G401 (cell line): ENCODE results near the gene NPHP4. TPM values are rescaled to one million over a fixed set of nuclear protein-coding genes. Genes with fewer than 3 reads are reported as not detected.

Source experiments
- DNase-seq: peaks from one replicate; pipeline ENCODE4 v3.0.0-alpha.2; 2015; ENCODE audit warnings: low spot score
- in situ Hi-C: cut with HindIII; loops from 2 replicates; pipeline ENCODE4 v1.10.0; 2016; ENCODE audit warnings: low sequenced_read_pairs, mixed read lengths
- total RNA-seq: library from RNA; depleted of rRNA; stranded (reverse); fragments of >200 nt; shearing (Covaris generic); gene quantifications from 2 replicates; pipeline ENCODE4 v1.2.3, GENCODE V29; 2014

Gene NPHP4
- total RNA-seq, 1 experiment from 2014 or later: 7.6 TPM

GRCh38 chr1:5878971-5879370 lies 113.3 kb downstream of the NPHP4 start:
- in situ Hi-C loops: no loop called here
- no peak for DNase-seq

GRCh38 chr1:5877683-5878530 lies 114.3 kb downstream of the NPHP4 start:
- in situ Hi-C loops: no loop called here

GRCh38 chr1:5877001-5877400 lies 115.2 kb downstream of the NPHP4 start:
- no peak for DNase-seq
- in situ Hi-C loops: no loop called here

More at GRCh38 chr1:5877683-5878530, 114.3 kb downstream of the NPHP4 start:
- no peak for DNase-seq

- no peak for DNase-seq
- in situ Hi-C loops: no loop called here
Observed at GRCh38 chr1:5876094-5876650, 116.1 kb downstream of the NPHP4 start.

- DNase-seq: no peak
- in situ Hi-C loops: no loop called here
Observed at GRCh38 chr1:5875345-5875910, 116.8 kb downstream of the NPHP4 start.

GRCh38 chr1:5874416-5875110 lies 117.7 kb downstream of the NPHP4 start:
- in situ Hi-C loops: no loop called here
- DNase-seq: no peak

GRCh38 chr1:5873556-5873955 lies 118.7 kb downstream of the NPHP4 start:
- in situ Hi-C loops: no loop called here
- DNase-seq: no peak

GRCh38 chr1:5872886-5873285 lies 119.3 kb downstream of the NPHP4 start:
- no peak for DNase-seq
- in situ Hi-C loops: no loop called here

GRCh38 chr1:5868931-5869500 lies 123.2 kb downstream of the NPHP4 start:
- in situ Hi-C loops: no loop called here
- DNase-seq: no peak

GRCh38 chr1:5865774-5866173 lies 126.5 kb downstream of the NPHP4 start:
- no peak for DNase-seq
- in situ Hi-C loops: no loop called here

GRCh38 chr1:5865056-5865455 lies 127.2 kb downstream of the NPHP4 start:
- in situ Hi-C loops: no loop called here
- no peak for DNase-seq

GRCh38 chr1:5864256-5864655 lies 128.0 kb downstream of the NPHP4 start:
- in situ Hi-C loops: no loop called here
- DNase-seq: no peak

GRCh38 chr1:5863238-5863637 lies 129.0 kb downstream of the NPHP4 start:
- in situ Hi-C loops: no loop called here
- no peak for DNase-seq

- in situ Hi-C loops: no loop called here
- DNase-seq: no peak
Observed at GRCh38 chr1:5861871-5862825, 130.1 kb downstream of the NPHP4 start.

GRCh38 chr1:5860277-5860676 lies 131.9 kb downstream of the NPHP4 start:
- in situ Hi-C loops: no loop called here
- DNase-seq: no peak

GRCh38 chr1:5859766-5860165 lies 132.5 kb downstream of the NPHP4 start:
- in situ Hi-C loops: no loop called here

GRCh38 chr1:5858844-5859407 lies 133.3 kb downstream of the NPHP4 start:
- no peak for DNase-seq
- in situ Hi-C loops: no loop called here

More at GRCh38 chr1:5859766-5860165, 132.5 kb downstream of the NPHP4 start:
- no peak for DNase-seq

- in situ Hi-C loops: no loop called here
Observed at GRCh38 chr1:5858246-5858645, 134.0 kb downstream of the NPHP4 start.

More at GRCh38 chr1:5858246-5858645, 134.0 kb downstream of the NPHP4 start:
- no peak for DNase-seq
